ENCODE measurements around the gene METTL22.

METTL22 gene

GRCh38 chr16:8675183-8676159, 54.0 kb downstream of the METTL22 start:
- peaks cover 22% of the 10 kb centered on the region for H3K4me1 Mint-ChIP-seq
- peaks cover 5% of the 10 kb centered on the region for H3K9me3 Mint-ChIP-seq
- DNase-seq (ENCODE audit: low spot score in 2 of 2) (no peak), ATAC-seq (ENCODE audit: low read depth) (no peak)
- peak overlapping the region; percentile 91 for H3K4me3 Mint-ChIP-seq
- H3K27me3 Mint-ChIP-seq, result peaks cover 5% of the 10 kb centered on the region
- H3K27ac Mint-ChIP-seq, result peak overlapping the region; percentile 78
- peaks cover 12% of the 10 kb centered on the region for H3K36me3 Mint-ChIP-seq

- peaks cover 5% of the 10 kb centered on the region for H3K27me3 Mint-ChIP-seq
- peaks cover 26% of the 10 kb centered on the region for H3K4me1 Mint-ChIP-seq
- H3K27ac Mint-ChIP-seq, result no peak overlapping the region
- DNase-seq (ENCODE audit: low spot score in 2 of 2) (no peak), ATAC-seq (ENCODE audit: low read depth) (no peak)
- peaks cover 12% of the 10 kb centered on the region for H3K36me3 Mint-ChIP-seq
- peak overlapping the region; percentile 91 for H3K4me3 Mint-ChIP-seq
- peaks cover 5% of the 10 kb centered on the region for H3K9me3 Mint-ChIP-seq
Observed at GRCh38 chr16:8676160-8676547, 54.7 kb downstream of the METTL22 start.

GRCh38 chr16:8676737-8677375, 55.4 kb downstream of the METTL22 start:
- H3K27ac Mint-ChIP-seq, result no peak overlapping the region
- DNase-seq (ENCODE audit: low spot score in 2 of 2) (no peak), ATAC-seq (ENCODE audit: low read depth) (no peak)
- peaks cover 5% of the 10 kb centered on the region for H3K9me3 Mint-ChIP-seq
- peaks cover 26% of the 10 kb centered on the region for H3K4me1 Mint-ChIP-seq
- no peak overlapping the region for H3K4me3 Mint-ChIP-seq
- H3K27me3 Mint-ChIP-seq, result peaks cover 5% of the 10 kb centered on the region
- peaks cover 12% of the 10 kb centered on the region for H3K36me3 Mint-ChIP-seq

- peaks cover 26% of the 10 kb centered on the region for H3K4me1 Mint-ChIP-seq
- H3K27me3 Mint-ChIP-seq, result peaks cover 5% of the 10 kb centered on the region
- H3K9me3 Mint-ChIP-seq, result peaks cover 5% of the 10 kb centered on the region
- no peak overlapping the region for H3K4me3 Mint-ChIP-seq
- H3K27ac Mint-ChIP-seq, result no peak overlapping the region
- peaks cover 12% of the 10 kb centered on the region for H3K36me3 Mint-ChIP-seq
- DNase-seq (ENCODE audit: low spot score in 2 of 2) (no peak), ATAC-seq (ENCODE audit: low read depth) (no peak)
Observed at GRCh38 chr16:8677481-8677880, 56.0 kb downstream of the METTL22 start.

- H3K27ac Mint-ChIP-seq, result no peak overlapping the region
- H3K36me3 Mint-ChIP-seq, result peaks cover 12% of the 10 kb centered on the region
Observed at GRCh38 chr16:8678068-8678927, 56.8 kb downstream of the METTL22 start.

GRCh38 chr16:8679151-8679550, 57.7 kb downstream of the METTL22 start:
- Mint-ChIP-seq H3K4me1 (peaks cover 25% of the 10 kb centered on the region), H3K27me3 (peaks cover 5% of the 10 kb centered on the region), H3K9me3 (peaks cover 5% of the 10 kb centered on the region), H3K27ac (no peak overlapping the region), H3K36me3 (peaks cover 14% of the 10 kb centered on the region), H3K4me3 (no peak overlapping the region)
- ATAC-seq (ENCODE audit: low read depth), result no peak
- no peak for DNase-seq (ENCODE audit: low spot score in 2 of 2)

More at GRCh38 chr16:8678068-8678927, 56.8 kb downstream of the METTL22 start:
- Mint-ChIP-seq H3K27me3 (peaks cover 5% of the 10 kb centered on the region), H3K4me3 (no peak overlapping the region), H3K9me3 (peaks cover 5% of the 10 kb centered on the region), H3K4me1 (peaks cover 26% of the 10 kb centered on the region)
- no peak for ATAC-seq (ENCODE audit: low read depth)
- no peak for DNase-seq (ENCODE audit: low spot score in 2 of 2)

GRCh38 chr16:8682551-8683259, 61.2 kb downstream of the METTL22 start:
- peaks cover 21% of the 10 kb centered on the region for H3K36me3 Mint-ChIP-seq
- ATAC-seq (ENCODE audit: low read depth) (no peak), DNase-seq (ENCODE audit: low spot score in 2 of 2) (no peak)
- H3K9me3 Mint-ChIP-seq, result peaks cover 5% of the 10 kb centered on the region
- peaks cover 17% of the 10 kb centered on the region for H3K4me1 Mint-ChIP-seq
- peaks cover 5% of the 10 kb centered on the region for H3K27me3 Mint-ChIP-seq
- no peak overlapping the region for H3K4me3 Mint-ChIP-seq
- no peak overlapping the region for H3K27ac Mint-ChIP-seq

GRCh38 chr16:8683640-8684039, 62.1 kb downstream of the METTL22 start:
- H3K36me3 Mint-ChIP-seq, result peaks cover 22% of the 10 kb centered on the region
- ATAC-seq (ENCODE audit: low read depth), result no peak
- H3K9me3 Mint-ChIP-seq, result peaks cover 5% of the 10 kb centered on the region
- no peak overlapping the region for H3K27ac Mint-ChIP-seq
- no peak for DNase-seq (ENCODE audit: low spot score in 2 of 2)
- H3K4me3 Mint-ChIP-seq, result no peak overlapping the region
- H3K4me1 Mint-ChIP-seq, result peaks cover 17% of the 10 kb centered on the region
- H3K27me3 Mint-ChIP-seq, result peaks cover 5% of the 10 kb centered on the region

GRCh38 chr16:8685617-8686016, 64.1 kb downstream of the METTL22 start:
- no peak overlapping the region for H3K4me3 Mint-ChIP-seq
- peaks cover 29% of the 10 kb centered on the region for H3K36me3 Mint-ChIP-seq
- H3K9me3 Mint-ChIP-seq, result peaks cover 9% of the 10 kb centered on the region
- no peak for DNase-seq (ENCODE audit: low spot score in 2 of 2)
- H3K4me1 Mint-ChIP-seq, result peaks cover 10% of the 10 kb centered on the region
- H3K27ac Mint-ChIP-seq, result no peak overlapping the region
- no peaks in the 10 kb centered on the region for H3K27me3 Mint-ChIP-seq
- no peak for ATAC-seq (ENCODE audit: low read depth)

GRCh38 chr16:8686031-8686621, 64.6 kb downstream of the METTL22 start:
- Mint-ChIP-seq H3K9me3 (peaks cover 9% of the 10 kb centered on the region), H3K27me3 (no peaks in the 10 kb centered on the region), H3K27ac (no peak overlapping the region), H3K4me1 (peaks cover 8% of the 10 kb centered on the region), H3K4me3 (no peak overlapping the region), H3K36me3 (peaks cover 33% of the 10 kb centered on the region)
- ATAC-seq (ENCODE audit: low read depth), result no peak
- DNase-seq (ENCODE audit: low spot score in 2 of 2), result no peak

- H3K4me1 Mint-ChIP-seq, result peaks cover 8% of the 10 kb centered on the region
- H3K4me3 Mint-ChIP-seq, result no peak overlapping the region
- H3K27me3 Mint-ChIP-seq, result no peaks in the 10 kb centered on the region
- ATAC-seq (ENCODE audit: low read depth) (no peak), DNase-seq (ENCODE audit: low spot score in 2 of 2) (no peak)
- H3K27ac Mint-ChIP-seq, result no peak overlapping the region
- peaks cover 9% of the 10 kb centered on the region for H3K9me3 Mint-ChIP-seq
- H3K36me3 Mint-ChIP-seq, result peaks cover 33% of the 10 kb centered on the region
Observed at GRCh38 chr16:8686879-8687278, 65.4 kb downstream of the METTL22 start.

GRCh38 chr16:8689686-8690085, 68.2 kb downstream of the METTL22 start:
- Mint-ChIP-seq H3K4me3 (no peak overlapping the region), H3K4me1 (peaks cover 5% of the 10 kb centered on the region), H3K36me3 (peaks cover 35% of the 10 kb centered on the region), H3K27ac (no peak overlapping the region), H3K27me3 (no peaks in the 10 kb centered on the region), H3K9me3 (peaks cover 9% of the 10 kb centered on the region)
- DNase-seq (ENCODE audit: low spot score in 2 of 2), result no peak
- ATAC-seq (ENCODE audit: low read depth), result no peak

- Mint-ChIP-seq H3K4me3 (no peak overlapping the region), H3K27ac (no peak overlapping the region), H3K9me3 (peaks cover 9% of the 10 kb centered on the region), H3K4me1 (no peaks in the 10 kb centered on the region), H3K27me3 (no peaks in the 10 kb centered on the region), H3K36me3 (peaks cover 31% of the 10 kb centered on the region)
- DNase-seq (ENCODE audit: low spot score in 2 of 2), result no peak
- no peak for ATAC-seq (ENCODE audit: low read depth)
Observed at GRCh38 chr16:8691728-8692127, 70.2 kb downstream of the METTL22 start.
